B cell (primary cell): Measurements from ENCODE around the gene WASF3.

ENCODE experiments used
- CTCF ChIP-seq: fragments of 200-600 bp; IDR thresholded peaks from one replicate; pipeline ENCODE4 v1.8.0; 2022; ENCODE audit warnings: antibody characterized with exemption, mild to moderate bottlenecking
- EZH2 ChIP-seq: IDR thresholded peaks from 2 replicates; pipeline ENCODE4 v1.6.1; 2012; ENCODE audit warnings: borderline replicate concordance, low read depth, mild to moderate bottlenecking, moderate library complexity, low read length; ENCODE audit not compliant: insufficient read depth, poor library complexity, severe bottlenecking

- TF ChIP-seq CTCF (no peak), EZH2 (no peak)
Measured at GRCh38 chr13:26604784-26605545, 47.5 kb downstream of the WASF3 start.
